Effector memory CD4-positive, alpha-beta T cell (primary cell): ENCODE results near the gene NABP1.
"Not testable (repeated sequence)": the region's sequence is repeated elsewhere in the genome, so short reads cannot be mapped to it uniquely, and the experiment has no call there.

Experiments
- DNase-seq, 3 donors: peaks; one replicate each; pipeline ENCODE4 v3.0.0-alpha.2; 2020
- H3K27ac ChIP-seq: 2 replicates; pipeline ENCODE4 v1.7.0; 2013; ENCODE audit warnings: mild to moderate bottlenecking, low read length, moderate library complexity; ENCODE audit not compliant: insufficient read depth, poor library complexity, severe bottlenecking
- H3K27me3 ChIP-seq: replicated peaks from 2 replicates; pipeline ENCODE4 v1.7.0; 2013; ENCODE audit warnings: mild to moderate bottlenecking, low read length; ENCODE audit not compliant: insufficient read depth, control insufficient read depth, poor library complexity, severe bottlenecking
- H3K36me3 ChIP-seq: 2 replicates; pipeline ENCODE4 v1.7.0; 2013; ENCODE audit warnings: mild to moderate bottlenecking, low read length, moderate library complexity; ENCODE audit not compliant: control insufficient read depth, insufficient read depth
- H3K4me1 ChIP-seq: 2 replicates; pipeline ENCODE4 v1.7.0; 2013; ENCODE audit warnings: low read length, mild to moderate bottlenecking; ENCODE audit not compliant: control insufficient read depth, insufficient read depth, poor library complexity, severe bottlenecking
- H3K4me3 ChIP-seq: 2 replicates; pipeline ENCODE4 v1.7.0; 2013; ENCODE audit warnings: low read length, low read depth, mild to moderate bottlenecking; ENCODE audit not compliant: insufficient read depth, poor library complexity, severe bottlenecking
- H3K9me3 ChIP-seq: 2 replicates; pipeline ENCODE4 v1.7.0; 2013; ENCODE audit warnings: mild to moderate bottlenecking, low read length, moderate library complexity; ENCODE audit not compliant: control insufficient read depth

Gene NABP1

DNA sequence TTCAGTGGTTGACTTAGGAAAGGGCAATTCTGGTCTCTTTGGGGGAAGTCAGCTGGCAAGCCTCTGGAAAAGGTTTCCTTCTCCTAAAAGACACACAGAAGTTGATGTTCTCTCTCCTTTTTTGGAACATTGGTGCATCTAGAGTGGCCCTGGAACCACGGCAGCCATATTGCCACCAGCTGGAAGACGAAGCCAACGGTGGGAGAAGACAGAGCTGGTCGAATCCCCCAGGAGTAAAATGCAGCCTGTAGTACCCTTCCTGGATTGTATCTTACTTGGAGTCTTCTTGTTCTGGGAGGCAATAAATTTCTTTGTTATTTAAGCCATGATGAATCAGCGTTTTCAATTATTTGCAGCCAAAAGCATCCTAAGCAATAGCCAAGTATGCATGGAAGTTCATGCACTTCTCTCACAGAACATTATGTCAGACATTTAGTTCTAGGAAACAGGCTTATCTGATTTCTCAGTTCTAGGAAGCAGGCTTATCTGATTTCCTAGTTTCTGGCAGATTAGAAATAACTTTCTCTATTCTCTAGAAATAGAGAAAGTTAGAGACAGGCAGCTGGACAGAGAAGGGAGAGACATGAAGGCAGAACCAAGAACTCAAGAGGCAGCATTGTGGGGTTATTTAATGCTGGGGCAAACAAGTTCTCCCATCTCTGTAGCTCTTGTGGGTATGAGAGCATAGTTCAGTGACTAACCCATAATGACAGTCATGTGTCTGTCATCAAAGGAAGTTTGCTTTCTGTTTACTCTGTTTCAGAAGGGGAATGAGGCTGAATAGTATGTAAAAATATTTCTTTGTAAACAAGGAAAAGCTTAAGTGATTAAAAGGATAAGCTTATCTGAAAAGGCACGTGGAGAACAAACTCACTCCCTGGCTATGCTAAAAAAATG, 40.5 kb upstream of the NABP1 start:
- DNase-seq, result no peak
- peak overlapping the region; percentile 0 for H3K4me3 ChIP-seq
- no peaks in the 10 kb centered on the region for H3K36me3 ChIP-seq
- H3K27ac ChIP-seq, result peak overlapping the region; percentile 52
- no peaks in the 10 kb centered on the region for H3K27me3 ChIP-seq
- peaks cover 34% of the 10 kb centered on the region for H3K4me1 ChIP-seq
- H3K9me3 ChIP-seq, result no peaks in the 10 kb centered on the region

DNA sequence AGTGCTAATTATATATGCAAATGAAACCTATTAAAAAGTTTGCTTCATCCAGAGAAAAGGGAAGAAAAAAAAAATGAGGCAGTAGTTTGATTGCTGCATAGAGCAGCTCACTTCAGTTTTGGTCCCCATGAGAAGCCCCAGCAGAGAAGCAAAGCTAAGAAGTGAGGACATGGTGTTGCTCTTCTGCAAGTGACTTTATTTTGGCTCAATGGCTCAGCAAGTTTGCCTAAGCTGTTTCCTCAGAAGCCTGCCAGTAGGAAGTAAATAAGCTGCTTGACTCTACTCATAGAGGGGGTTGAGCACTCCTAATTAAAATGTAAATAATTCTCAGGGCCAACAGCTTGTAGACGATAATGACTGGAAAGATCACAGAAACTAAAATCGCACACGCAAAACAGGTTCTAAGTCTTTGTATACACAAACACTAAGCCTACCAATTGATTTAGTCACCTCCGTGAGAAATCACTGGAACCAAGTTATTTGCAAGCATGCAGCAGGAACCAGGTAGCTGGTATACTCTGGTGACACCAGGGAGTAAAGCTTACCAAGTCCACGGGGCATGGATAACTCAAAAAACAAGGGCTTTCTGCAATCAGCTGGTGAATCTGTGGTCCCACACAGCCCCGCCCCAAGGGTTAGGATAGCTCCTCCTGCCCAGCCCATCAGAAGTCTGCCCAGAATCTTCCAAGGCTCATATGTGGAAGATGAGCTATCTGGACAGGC, 39.7 kb upstream of the NABP1 start:
- DNase-seq, result no peak
- H3K27me3 ChIP-seq, result no peaks in the 10 kb centered on the region
- peak overlapping the region; percentile 0 for H3K4me3 ChIP-seq
- H3K9me3 ChIP-seq, result no peaks in the 10 kb centered on the region
- peak overlapping the region; percentile 52 for H3K27ac ChIP-seq
- H3K36me3 ChIP-seq, result no peaks in the 10 kb centered on the region
- peaks cover 34% of the 10 kb centered on the region for H3K4me1 ChIP-seq

DNA sequence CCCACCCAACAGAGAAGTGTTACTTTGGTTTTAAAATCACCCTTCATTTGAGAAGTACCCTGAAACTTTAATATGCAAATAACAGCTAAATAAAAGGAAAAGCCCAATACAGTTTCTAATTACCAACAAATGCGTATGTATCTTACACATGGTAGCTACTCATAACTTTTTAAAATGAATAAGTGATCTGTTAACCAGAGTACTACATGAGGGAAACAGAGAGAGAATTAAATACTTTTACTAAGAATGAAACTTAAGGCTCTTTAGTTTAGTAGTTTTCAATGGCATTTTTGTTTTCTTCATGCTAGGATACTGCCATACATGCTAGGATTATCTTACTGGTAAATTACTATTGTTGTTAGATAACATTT, 39.1 kb upstream of the NABP1 start:
- no peak for DNase-seq
- H3K36me3 ChIP-seq, result no peaks in the 10 kb centered on the region
- H3K4me1 ChIP-seq, result peaks cover 34% of the 10 kb centered on the region
- no peaks in the 10 kb centered on the region for H3K27me3 ChIP-seq
- H3K9me3 ChIP-seq, result no peaks in the 10 kb centered on the region
- no peak overlapping the region for H3K4me3 ChIP-seq
- H3K27ac ChIP-seq, result peak overlapping the region; percentile 52

DNA sequence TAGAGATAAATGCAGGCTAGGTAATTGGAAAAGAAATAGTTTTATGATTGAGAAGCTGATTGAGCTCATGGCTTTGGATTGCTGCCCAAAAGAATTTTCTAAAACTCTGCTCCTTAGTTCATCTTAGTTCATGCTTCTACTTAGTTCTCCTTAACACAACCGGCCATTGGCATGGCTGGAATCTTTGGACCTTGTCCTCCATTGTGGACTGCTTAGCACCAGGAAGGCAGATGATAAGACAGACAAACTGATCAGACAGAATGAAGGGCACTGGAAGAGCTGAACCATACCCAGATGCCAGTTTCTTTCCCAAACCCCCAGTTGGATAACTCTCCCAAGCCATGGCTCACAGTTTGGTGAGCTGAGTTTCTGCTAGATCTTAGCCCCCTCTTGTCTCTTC, 36.3 kb upstream of the NABP1 start:
- no peak overlapping the region for H3K4me3 ChIP-seq
- peaks cover 27% of the 10 kb centered on the region for H3K4me1 ChIP-seq
- H3K27me3 ChIP-seq, result no peaks in the 10 kb centered on the region
- no peaks in the 10 kb centered on the region for H3K9me3 ChIP-seq
- no peaks in the 10 kb centered on the region for H3K36me3 ChIP-seq
- H3K27ac ChIP-seq, result no peak overlapping the region
- no peak for DNase-seq

DNA sequence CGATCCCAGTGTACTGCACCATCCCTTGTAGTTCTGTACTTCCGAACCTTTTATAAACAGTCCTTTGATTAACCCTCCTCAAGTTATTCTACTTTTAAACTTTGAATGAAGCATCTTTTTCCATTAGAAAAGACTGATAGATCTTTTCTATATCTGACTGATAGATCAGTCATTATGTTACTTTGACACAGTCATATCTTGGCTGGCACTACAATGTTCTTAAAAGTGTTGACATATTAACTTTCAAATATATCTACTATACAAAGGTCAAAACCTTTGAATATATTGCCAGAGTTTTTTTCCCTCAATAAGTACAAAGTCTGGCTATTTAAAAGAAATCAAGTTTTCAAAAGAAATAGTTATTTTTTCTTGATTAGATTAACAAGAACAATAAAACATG, 35.4 kb upstream of the NABP1 start:
- H3K36me3 ChIP-seq, result no peaks in the 10 kb centered on the region
- no peak overlapping the region for H3K4me3 ChIP-seq
- H3K9me3 ChIP-seq, result no peaks in the 10 kb centered on the region
- H3K4me1 ChIP-seq, result peaks cover 18% of the 10 kb centered on the region
- no peak for DNase-seq
- no peak overlapping the region for H3K27ac ChIP-seq
- no peaks in the 10 kb centered on the region for H3K27me3 ChIP-seq

DNA sequence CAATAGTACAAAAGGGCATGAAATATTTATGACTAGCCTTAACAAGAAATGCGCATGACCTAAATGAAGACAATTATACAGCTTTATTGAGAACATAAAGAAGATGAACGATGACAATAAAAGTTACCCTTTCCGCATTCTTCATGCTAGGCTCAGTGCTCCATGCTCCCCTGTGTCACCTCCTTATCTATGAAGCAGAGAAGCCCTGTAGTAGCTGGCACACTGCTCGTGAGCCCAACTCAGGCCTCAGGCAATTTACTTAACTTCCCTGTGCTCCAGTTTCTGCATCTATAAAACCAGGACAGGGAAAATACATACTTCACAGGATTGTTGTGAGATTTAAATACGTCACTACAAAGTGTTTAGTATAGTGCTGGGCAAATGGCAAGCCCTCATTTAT, 34.5 kb upstream of the NABP1 start:
- H3K36me3 ChIP-seq, result no peaks in the 10 kb centered on the region
- H3K27me3 ChIP-seq, result no peaks in the 10 kb centered on the region
- H3K4me3 ChIP-seq, result no peak overlapping the region
- DNase-seq, result no peak
- peaks cover 10% of the 10 kb centered on the region for H3K4me1 ChIP-seq
- no peaks in the 10 kb centered on the region for H3K9me3 ChIP-seq
- H3K27ac ChIP-seq, result no peak overlapping the region

DNA sequence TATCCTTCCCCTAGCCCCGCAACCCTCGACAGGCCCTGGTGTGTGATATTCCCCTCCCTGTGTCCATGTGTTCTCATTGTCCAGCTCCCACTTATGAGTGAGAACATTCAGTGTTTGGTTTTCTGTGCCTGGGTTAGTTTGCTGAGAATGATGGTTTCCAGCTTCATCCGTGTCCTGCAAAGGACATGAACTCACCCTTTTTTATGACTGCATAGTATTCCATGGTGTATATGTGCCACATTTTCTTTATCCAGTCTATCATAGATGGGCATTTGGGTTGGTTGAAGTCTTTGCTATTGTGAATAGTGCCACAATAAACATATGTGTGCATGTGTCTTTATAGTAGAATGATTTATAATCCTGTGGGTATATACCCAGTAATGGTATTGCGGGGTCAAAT, 33.3 kb upstream of the NABP1 start:
- not testable (repeated sequence) for DNase-seq, H3K27me3 ChIP-seq, H3K4me1 ChIP-seq, H3K27ac ChIP-seq, H3K36me3 ChIP-seq, H3K9me3 ChIP-seq, H3K4me3 ChIP-seq

DNA sequence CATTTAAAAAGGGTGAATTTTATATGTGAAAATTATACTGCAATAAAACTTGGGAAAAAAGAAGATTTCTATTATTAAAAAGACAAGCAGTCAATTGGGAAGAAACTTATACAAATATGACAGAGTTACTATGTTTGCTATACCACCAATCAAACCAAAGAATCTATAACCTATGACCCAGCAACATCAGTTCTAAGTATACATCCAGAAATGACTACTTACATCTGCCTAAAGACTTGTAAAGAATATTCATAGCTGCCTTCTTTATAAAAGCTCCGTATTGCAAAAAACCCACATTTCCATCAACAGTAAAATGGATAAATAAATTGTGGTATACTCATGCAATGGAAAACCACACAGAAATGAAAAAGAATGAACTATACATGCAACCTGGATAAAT, 32.9 kb upstream of the NABP1 start:
- H3K27ac ChIP-seq, result no peak overlapping the region
- no peak for DNase-seq
- H3K4me1 ChIP-seq, result peaks cover 5% of the 10 kb centered on the region
- H3K36me3 ChIP-seq, result no peaks in the 10 kb centered on the region
- no peaks in the 10 kb centered on the region for H3K9me3 ChIP-seq
- H3K4me3 ChIP-seq, result no peak overlapping the region
- H3K27me3 ChIP-seq, result no peaks in the 10 kb centered on the region

DNA sequence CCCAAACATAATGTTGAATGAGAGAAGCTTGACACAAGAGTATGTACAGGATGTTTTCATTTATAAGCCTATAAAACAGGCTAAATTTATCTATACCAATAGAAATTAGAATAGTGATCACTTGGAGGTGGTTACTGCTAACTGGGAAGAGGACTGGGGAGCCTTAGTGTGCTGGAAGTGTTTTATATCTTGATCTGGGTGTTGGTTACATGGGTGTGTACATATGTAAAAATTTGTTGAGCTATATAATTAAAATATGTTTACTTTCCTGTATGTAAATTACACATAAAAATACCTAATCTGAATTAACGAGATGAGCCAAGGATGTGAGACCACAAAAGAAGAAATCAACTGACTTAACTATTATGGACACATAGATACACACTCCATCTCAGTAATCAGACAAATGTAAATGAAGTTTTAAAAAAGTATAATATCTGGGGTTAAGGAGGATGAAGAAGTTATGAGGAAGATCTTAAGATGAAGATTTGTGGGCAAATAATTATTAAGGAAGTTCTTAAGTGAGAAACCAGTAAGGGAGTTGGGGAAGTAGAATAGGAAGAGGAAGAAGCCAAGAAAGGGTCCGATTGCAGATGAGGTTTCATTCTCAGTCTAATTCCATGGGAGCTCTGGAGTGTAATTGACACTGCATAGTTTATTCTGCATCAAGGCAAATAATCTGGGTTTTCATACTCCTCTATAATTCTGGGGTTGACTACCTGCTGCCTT, 32.3 kb upstream of the NABP1 start:
- H3K4me1 ChIP-seq, result peaks cover 2% of the 10 kb centered on the region
- H3K4me3 ChIP-seq, result no peak overlapping the region
- H3K27ac ChIP-seq, result no peak overlapping the region
- no peaks in the 10 kb centered on the region for H3K9me3 ChIP-seq
- no peak for DNase-seq
- H3K36me3 ChIP-seq, result no peaks in the 10 kb centered on the region
- no peaks in the 10 kb centered on the region for H3K27me3 ChIP-seq
